Effector CD8-positive, alpha-beta T cell (primary cell): ENCODE data around the gene SETD7.
"Not testable (repeated sequence)": the region's sequence is repeated elsewhere in the genome, so short reads cannot be mapped to it uniquely, and the experiment has no call there.

Experiments
- DNase-seq: peaks from one replicate; lab custom pipeline; 2025; lab: John Stamatoyannopoulos, UW

The SETD7 gene

GRCh38 chr4:139465922-139466321, 90.1 kb downstream of the SETD7 start:
- DNase-seq = no peak

GRCh38 chr4:139464512-139464911, 91.5 kb downstream of the SETD7 start:
- DNase-seq = not testable (repeated sequence)

DNA sequence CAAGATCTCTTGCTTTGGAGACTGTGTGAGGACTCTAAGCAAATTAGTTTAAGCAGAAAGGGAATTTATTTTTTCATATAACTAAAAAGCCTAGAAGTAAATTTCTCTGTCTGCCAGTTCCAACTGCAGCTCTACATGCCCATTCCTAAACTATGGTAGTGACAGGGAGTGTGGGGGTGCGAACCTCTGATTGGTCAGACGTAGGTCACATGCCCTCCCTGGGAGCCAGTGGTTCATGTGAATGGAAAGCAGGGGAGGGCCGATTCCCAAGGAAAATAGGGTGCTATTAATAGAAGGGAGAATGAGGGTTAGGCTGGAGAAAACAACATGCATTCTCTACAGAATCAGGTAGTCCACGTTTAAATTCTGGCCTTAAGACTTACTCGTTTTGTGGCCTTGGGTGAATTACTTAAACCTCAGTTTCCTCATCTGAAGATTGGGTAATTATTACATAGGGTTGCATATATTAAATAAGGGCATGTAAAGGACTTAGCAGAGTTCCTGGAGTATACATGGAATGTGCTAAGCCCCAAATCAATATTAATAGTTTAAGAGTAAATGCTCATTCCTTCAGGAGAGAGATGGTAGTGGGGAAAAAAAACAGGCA, 94.9 kb downstream of the SETD7 start:
- DNase-seq = no peak

- no peak for DNase-seq
These were observed 95.5 kb downstream of the SETD7 start for GRCh38 chr4:139460565-139460964.

DNA sequence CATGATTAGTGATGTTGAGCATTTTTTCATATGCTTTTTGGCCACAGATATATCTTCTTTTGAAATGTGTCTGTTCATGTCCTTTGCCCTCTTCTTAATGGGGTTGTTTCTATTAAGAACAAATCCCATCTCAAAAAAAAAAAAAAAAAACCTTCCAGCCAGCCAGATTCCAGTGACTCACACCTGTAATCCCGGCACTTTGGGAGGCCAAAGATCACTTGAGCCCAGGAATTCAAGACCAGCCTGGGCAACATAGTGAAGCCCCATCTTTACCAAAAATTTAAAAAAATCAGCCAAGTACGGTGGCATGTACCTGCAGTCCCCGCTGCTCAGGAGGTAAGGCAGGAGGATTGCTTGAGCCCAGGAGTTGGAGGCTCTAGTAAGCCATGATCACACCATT, 97.0 kb downstream of the SETD7 start:
- no peak for DNase-seq

DNA sequence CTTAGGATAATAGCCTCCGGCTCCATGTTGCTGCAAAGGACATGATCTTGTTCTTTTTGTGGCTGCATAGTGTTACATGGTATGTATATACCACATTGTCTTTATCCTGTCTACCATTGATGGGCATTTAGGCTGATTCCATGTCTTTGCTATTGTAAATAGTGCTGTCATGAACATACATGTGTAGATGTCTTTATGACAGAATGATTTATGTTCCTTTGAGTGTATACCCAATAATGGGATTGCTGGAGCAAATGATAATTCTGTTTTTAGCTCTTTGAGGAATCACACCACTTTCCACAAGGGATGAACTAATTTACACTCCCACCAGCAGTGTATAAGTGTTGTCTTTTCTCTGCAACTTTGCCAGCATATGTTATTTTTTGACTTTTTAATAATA, 97.5 kb downstream of the SETD7 start:
- DNase-seq = no peak

- DNase-seq = no peak
These were observed 98.7 kb downstream of the SETD7 start for GRCh38 chr4:139457318-139457717.

GRCh38 chr4:139455126-139455538, 100.9 kb downstream of the SETD7 start:
- DNase-seq = no peak

GRCh38 chr4:139454111-139455045, 101.6 kb downstream of the SETD7 start, which contains the start of gene RAB33B:
Gene RAB33B (plus strand): TSS chr4:139454121. CDS start chr4:139454196, 75 bp downstream.
- DNase-seq = no peak

- DNase-seq = peak; percentile 94
These were observed 102.5 kb downstream of the SETD7 start for GRCh38 chr4:139453371-139454110.

- DNase-seq = peak; percentile 53
These were observed 103.0 kb downstream of the SETD7 start for GRCh38 chr4:139453041-139453370.

DNA sequence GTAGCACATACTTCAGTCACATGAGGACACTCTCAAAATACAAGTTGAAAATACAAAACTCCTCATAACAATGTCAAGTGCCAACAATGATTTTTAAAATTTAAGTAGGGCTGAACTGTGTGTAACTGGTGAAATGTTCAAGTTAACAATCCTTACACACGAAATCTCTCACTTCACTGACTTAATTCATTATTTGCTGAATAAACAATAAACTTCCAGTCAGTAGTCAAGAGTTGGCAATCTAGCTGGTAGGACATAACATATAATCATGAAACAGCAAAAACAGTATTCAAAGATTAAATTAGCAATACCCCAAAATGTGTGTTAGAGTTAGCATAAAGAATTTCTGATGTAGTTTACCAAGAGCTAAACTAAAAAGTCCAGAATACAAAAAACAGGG, 104.0 kb downstream of the SETD7 start:
- no peak for DNase-seq

DNA sequence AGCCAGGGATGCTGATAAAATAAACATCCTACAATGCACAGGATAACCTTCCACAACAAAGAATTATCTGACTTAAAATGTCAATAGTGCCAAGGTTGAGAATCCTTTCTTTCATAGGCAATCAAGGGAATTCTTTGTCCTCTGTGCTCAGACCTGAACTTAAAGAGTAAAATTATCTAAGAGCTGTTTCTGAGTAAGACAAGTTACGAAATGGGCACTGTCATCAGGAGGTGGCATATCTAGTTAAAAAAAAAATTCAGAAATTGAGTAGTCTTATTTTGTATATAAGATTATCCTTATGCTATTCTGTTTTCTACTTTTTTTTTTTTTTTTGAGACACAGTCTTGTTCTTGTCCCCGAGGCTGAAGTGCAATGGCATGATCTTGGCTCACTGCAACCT, 105.4 kb downstream of the SETD7 start:
- no peak for DNase-seq

GRCh38 chr4:139447078-139447477, 108.9 kb downstream of the SETD7 start:
- not testable (repeated sequence) for DNase-seq
